ENCODE measurements around the gene ALPL.
"Not testable (repeated sequence)": the region's sequence is repeated elsewhere in the genome, so short reads cannot be mapped to it uniquely, and the experiment has no call there.

Gene ALPL

DNA sequence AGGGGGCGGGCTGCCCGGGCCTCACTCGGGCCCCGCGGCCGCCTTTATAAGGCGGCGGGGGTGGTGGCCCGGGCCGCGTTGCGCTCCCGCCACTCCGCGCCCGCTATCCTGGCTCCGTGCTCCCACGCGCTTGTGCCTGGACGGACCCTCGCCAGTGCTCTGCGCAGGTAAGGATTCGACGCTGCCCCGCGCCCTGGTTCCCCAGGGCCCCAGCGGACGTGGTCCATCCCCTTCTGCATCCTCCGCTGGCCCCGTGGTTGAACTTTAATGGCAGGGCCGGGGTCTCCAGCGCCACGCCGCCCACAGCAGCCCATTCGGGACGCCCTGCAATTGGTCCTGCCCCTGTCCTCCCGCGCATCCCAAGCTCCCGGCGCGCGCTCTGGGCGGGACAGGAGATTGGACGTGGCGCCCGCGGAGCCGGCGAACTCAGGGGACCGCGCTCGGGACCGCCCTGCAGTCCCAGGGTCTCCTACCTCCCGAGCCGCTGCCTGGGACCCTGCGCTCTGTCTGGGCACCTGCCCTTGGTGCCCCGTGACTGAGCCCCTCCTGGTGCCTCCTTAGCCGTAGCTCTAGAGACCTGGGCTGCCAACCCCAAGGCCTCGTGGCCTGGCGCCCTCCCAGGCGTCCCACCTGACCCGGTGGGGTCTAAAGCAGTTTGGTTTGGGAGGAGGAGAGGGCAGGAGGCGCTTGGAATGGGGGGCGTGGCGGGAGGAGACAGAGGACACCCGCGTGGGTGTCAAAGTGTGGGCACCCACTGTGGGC, at the start of gene ALPL:
Gene ALPL, plus strand, starts transcription at position 73 of the 762 bp plus-strand sequence. CDS start 44,659 bp downstream, outside the sequence.
- DNase-seq (ENCODE audit: low spot score), result no peak

DNA sequence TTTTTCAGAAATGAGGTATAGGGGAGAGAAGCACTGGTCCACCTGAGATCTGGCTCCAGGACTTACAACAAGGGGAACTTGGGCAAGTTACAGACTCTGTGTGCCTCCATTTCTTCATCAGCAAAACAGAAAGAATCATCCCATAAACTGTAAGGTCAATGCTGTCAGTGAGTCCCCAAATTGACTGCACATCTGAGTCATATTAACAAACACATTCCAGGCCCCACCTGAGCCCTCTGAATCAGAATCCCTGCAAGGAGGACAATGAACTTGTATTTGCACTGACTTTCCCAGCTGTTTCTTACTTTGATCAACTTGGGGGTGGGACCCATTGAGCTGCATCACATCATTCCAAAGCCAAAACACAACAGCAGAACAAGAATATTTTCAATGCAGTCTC, 44.1 kb upstream of the ALPL start:
- DNase-seq (ENCODE audit: low spot score), result not testable (repeated sequence)

DNA sequence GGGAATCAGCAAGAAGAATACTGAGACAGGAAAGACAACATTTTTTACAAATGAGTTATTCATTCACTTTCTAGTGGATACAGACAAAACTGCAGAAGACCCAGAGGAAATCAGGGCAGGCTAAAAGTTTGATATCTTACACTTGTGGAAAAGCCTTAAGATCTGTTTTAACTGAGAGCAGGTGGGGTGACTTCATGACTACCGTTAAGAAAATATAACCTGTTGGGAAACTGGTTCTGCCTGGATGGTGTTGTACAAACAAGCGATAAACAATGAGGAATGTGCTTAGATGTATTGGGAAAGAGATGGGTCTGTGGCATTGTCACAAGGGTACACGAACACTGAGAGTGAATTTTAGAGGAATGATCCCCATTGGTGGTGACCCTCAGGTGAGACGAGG, 41.3 kb upstream of the ALPL start:
- not testable (repeated sequence) for DNase-seq (ENCODE audit: low spot score)

DNA sequence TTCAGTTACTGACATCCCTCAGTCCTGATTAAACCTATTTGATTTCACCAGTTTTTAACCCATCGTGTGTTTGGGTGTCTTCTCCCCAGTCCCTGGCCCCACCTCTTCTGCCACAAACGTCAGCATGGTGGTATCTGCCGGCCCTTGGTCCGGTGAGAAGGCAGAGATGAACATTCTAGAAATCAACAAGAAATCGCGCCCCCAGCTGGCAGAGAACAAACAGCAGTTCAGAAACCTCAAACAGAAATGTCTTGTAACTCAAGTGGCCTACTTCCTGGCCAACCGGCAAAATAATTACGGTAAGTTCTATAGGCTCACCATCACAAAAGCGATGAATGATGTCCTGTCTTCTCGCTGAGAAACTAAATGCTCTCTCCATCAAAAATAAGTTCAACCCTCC, 40.6 kb upstream of the ALPL start:
- DNase-seq (ENCODE audit: low spot score), result no peak

DNA sequence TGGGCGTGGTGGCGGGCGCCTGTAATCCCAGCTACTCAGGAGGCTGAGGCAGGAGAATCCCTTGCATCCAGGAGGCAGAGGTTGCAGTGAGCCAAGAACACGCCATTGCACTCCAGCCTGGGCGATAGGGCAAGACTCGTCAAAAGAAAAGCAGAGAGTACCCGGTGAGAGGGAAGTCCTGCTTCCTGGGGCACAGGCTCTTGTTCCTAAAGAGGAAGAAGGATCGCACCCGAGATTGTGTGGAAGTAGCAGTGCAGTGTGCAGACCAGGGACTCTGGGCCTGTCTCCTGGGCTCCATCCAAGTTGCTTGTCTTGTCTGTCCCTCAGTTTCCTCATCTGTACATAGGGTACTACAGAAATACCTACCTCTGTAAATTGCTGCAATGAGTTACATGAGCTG, 39.6 kb upstream of the ALPL start:
- no peak for DNase-seq (ENCODE audit: low spot score)

DNA sequence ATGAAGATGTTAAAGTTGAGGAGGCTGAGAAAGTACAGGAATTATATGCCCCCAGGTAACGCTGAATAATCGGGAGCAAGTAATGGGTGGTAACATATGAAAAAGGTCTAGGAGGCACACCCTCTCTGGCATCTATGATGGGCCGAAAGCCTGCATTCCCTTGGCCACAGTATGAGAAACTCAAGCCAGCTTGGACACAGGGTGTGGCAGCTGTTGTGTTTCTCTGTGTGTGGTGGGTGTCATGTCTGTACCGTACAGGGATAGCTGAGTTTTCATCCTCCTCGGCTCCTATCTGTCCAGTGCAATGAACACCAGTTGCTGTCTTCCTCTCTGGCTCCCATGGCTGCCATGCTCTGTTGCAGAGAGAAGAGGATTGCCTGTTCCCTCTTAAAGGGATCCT, 36.4 kb upstream of the ALPL start:
- no peak for DNase-seq (ENCODE audit: low spot score)

DNA sequence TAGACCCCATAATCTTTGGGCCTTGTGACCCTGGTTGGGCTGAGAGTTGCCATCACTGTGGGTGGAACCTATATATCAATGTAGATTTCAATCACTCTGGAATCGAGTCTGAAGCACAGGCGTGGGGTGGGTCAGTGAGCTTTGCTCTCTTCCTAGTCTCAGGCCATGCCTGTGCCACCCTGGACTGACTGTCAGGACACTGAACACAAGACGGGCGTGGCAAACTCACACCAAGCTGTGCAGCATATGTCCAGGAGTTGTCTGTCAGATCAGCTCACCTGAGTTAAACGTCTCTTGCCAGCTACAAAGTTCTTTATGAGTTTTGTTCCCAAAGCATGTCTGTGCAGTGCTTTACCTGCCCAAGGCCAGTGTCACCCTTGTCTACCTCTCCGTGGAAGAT, 30.9 kb upstream of the ALPL start:
- DNase-seq (ENCODE audit: low spot score), result no peak

DNA sequence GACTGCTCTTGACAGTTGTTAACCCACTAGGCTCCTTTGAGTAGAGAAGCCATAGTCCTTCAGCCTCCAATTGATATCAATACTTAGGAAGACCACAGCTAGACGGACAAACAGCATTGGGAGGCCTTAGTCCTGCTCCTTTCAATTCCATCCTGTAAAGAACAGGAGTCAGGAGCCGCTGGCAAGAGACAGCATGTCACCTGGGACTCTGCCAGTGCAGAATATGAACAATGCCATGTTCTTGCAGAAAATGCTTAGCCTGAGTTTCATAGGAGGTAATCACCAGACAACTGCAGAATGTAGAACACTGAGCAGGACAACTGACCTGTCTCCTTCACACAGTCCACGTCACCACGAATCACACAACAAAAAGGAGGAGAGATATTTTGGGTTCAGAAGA, 25.3 kb upstream of the ALPL start:
- not testable (repeated sequence) for DNase-seq (ENCODE audit: low spot score)

DNA sequence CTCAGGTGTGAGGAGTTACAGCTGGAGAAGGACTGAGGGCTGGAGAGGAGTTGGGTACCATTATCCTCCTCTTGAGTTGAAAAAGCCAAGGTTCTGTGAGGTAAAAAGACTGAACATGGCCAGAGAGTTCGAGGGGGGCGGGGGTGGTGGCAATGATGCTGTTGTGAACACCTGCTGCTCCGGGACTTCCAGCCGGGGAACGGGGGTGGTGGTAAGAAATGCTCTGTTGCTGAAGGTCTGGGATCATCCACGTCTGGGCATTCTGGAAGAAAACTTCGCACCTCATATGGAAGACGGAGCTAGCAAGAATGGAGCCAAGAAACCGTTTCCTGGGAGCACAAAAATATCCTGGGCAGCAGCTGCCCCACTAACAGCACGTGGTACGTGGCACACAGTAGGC, 20.1 kb upstream of the ALPL start:
- DNase-seq (ENCODE audit: low spot score), result no peak

DNA sequence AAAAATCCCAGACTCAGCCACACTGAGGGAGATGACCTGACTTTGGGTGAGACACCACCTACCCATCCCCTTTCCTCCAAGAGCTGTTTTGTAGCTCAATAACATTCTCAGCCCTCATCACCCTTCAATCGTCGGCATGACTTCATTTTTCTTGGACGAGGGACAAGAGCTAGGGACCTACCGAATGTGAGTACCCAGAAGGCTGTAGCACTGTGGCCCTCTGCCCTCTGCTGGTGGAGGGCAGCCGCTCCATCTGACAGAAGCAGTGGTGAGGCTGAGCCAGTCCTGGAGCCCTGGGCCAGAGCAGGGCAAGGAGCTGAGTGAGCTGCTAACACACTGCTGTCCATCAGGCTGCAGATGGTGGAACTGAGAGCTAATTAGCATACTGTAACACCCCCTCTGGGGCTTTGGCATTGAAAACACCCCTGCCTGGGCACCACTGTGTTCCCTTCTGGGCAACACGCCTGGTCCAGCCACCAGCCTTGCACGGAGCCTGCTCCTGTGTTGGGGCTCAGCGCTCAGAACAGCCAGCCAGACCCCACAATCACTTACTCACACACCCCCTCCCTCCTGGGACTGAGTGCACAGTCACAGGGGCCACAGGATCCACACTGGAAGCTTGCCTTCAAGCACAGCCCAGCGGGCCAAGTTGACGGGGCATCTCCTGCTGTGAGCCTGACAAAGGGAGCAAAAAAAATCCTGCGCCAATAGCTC, 18.3 kb upstream of the ALPL start:
- DNase-seq (ENCODE audit: low spot score), result peak; percentile 43

DNA sequence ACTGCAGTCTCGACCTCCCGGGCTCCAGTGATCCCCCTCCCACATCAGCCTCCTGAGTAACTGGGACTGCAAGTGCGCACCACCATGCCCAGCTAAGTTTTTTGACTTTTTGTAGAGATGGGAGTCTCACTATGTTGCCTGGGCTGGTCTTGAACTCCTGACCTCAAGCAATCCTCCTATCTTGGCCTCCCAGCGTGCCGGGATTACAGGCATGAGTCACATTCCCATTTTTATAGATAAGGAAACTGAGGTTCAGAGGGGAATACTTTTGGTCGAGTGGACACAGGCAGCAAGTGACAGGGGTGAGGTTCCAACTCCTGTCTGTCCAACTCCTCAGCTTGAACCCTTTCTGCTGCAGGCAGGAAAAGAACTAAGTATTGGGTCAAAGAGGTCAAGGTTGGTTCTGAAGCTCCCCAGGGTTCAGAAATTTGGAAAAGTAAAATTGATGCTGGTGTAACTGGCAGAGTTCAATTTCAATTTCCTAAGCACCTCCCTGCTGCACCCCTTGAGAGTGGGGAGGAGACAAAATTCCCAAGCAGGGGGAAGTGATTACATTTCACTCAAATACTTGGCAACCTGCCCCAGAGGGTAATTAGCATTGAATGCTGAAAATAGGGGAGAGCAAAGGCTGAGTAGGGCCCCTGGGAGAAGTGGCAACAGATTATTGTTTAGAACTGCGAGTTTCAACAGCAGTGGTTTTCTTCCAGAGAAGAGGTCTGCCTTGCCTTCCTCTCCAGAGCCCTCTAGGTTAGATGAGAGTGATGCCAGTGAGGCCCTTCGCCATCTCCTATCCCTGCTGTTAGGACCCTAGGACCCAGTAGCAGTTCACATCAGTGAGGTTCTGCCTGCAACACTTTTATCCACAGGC, 17.5 kb upstream of the ALPL start:
- peak; percentile 70 for DNase-seq (ENCODE audit: low spot score)

DNA sequence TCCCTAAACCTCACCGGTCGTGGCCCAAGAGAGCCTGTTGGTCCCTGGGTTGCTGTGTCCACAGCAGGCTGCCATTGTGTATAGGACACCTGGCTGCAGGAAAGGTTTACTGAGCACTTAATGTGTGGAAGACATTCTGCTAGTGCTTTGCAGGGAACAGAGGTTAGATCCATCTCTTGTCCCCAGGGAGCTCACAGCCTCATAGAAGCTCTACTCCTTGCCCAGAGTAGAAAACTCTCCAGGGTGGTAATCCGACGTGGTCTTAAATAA, 16.9 kb upstream of the ALPL start:
- peak; percentile 47 for DNase-seq (ENCODE audit: low spot score)

DNA sequence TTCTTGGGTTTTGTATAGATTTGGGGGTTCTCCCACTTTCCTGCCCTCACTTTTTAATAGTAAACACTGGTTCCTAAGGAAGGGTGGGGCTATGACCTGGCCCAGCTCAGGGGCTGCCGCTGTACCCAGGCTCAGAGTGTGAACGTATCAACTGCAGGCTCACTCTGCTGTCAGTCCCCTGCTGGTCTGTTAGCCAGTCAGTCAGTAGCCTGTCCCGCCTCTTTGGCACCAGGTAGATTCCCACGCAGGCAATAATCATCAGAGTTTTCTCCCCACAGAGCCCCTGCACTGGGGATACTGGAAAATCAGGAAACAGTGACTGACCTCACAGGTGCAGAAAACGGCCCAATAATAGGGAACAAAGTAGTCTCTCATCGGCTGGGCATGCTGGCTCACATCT, 15.0 kb upstream of the ALPL start:
- no peak for DNase-seq (ENCODE audit: low spot score)

DNA sequence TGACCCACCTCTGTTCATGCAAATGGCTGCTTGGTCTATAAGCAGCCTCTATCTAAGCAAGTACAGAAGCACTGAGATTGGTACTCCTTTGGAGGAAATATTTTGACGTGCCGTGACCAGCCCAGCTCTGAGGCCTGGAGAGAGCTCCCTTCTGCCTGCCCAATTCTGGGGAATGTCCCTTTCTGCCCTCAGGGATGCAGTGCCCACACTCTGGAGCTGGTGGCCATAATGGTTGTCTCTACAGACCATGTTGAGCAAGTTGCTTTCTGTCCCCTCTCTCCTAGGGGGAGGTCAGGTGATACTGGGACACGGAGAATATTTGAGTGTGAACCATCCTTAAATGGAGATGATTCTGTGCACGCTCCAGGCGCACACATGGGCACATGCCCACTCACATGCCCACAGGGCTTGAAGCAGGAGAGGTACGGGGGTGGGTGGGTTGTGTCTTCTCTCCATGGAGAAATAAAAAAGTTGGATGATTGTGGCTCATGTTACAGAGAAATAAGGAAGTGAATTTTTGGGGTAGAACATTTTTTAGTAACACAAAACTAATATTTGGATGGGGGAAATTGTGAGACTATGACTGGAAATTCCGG, 13.9 kb upstream of the ALPL start:
- no peak for DNase-seq (ENCODE audit: low spot score)

DNA sequence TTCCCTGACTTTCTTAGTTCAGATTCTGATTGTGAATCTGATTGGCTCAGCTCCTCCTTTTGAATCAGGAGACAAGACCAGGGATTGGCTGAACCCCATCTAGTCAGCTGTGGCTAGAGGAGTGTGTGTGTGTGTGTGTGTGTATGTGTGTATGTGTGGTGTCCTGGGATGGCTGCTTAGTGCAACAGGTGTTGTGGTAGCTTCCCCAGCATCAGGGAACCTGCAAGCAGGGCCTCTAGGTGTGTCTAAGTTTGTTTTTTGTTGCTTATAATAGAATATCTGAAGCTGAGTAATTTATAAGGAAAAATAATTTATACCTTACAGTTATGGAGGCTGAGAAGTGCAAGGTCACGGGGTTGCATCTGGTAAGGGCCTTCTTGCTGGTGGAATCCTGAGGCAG, 13.2 kb upstream of the ALPL start:
- no peak for DNase-seq (ENCODE audit: low spot score)

DNA sequence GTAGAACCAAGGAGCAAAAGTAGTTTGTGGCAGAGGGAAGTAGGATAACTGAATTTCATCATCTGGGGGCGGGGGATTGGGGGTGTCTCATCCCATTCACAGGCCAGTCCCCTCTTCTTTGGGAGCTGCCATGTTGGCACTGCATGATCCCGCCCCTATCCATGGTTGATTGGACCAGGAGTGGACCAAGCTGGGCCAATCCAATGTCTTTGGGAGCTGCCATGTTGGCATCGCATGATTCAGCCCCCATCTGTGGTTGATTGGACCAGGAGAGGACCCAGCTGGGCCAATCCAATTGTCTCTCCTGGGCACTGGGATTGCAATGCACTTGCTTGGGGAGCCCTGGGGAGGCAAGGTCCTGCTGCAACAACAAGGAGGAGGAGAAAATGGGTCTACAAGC, 12.3 kb upstream of the ALPL start:
- no peak for DNase-seq (ENCODE audit: low spot score)

DNA sequence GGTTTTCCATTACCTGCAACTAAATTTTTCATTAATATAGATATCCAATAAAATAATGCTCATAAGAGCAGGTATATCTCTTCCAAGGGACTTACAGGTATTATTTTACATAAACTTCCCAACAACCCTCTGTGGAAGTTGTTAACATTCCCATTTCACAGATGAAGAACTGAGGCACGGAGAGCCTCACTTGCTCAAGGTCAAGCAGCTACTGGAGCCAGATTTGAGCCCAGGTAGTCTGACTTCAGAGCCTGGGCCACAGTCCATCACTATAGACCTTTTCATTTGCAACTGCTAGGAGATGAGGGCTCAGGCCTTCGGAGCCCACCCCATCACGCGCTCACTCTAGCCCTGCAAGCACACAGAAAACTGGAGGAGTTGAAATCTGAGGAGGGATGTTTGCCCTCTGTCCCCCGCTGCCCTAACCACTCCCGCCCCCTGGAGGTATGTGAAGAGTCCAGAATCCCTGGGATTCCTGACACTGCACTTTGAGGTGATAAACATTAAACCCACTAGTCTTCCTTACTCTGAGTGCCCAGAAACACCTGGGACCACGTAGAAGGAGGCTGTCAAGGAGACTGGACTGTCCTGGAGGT, 11.7 kb upstream of the ALPL start:
- DNase-seq (ENCODE audit: low spot score), result no peak

DNA sequence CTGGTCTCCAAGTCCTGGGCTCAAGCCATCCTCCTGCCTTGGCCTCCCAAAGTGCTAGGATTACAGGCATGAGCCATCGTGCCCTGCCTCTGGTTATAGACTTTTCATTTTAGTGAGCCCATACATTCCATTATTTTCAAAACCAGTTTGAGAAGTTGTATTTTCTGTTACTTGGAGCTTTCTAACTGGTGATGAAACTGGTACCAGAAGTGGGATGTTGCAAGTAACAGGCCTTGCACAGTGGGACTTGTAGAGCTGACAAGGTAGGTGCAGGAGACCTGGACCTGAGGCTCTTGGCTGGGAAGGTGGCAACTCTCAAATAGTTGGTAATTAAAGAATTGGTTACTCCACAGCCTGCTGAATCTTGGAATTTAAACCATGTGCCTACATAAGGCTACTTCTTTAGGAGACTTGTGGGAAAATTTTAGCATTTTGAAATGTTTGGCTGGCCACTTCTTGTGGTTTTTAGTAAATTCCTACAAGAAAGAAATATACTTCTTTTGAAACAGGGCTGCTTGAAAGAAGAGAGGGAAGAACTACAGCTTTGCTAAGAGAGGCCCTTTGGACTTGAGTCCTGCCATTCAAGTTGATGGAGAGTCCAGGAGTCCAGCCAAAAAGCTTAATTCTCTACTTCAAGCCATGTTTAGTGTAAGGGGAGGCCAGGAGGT, 9.8 kb upstream of the ALPL start:
- DNase-seq (ENCODE audit: low spot score), result no peak

DNA sequence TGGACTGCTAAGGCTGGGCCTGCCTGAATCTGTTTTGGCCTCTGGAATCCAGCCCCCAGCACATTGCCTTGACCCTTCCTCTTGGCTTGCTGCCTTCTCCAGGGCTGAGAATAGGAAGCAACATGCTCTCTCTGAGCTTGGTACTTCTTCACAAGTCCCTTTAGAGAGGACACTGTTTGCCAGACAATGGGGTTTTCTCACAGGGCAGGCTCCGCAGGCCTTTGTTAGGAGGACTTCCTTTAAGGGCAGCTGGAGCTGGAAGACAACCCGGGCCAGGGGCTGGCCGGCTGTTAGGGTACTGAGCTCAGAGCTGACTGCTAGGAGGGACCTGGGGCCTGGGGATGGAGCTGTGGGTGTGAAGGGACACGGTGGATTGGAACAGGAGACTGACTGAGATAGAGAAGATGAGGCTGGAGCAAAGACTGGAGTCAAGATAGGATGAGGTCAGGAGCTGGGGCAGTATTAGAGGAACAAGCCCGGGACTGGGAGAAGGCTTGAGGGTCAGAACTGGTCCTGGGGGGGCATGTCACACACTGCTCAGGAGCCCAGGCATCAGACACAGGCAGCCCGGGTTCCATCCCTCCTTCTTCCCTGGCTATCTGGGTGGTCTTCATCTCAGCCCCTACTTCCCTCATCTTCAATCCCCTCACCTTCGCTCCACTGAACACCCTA, 5.4 kb upstream of the ALPL start:
- DNase-seq (ENCODE audit: low spot score), result no peak

DNA sequence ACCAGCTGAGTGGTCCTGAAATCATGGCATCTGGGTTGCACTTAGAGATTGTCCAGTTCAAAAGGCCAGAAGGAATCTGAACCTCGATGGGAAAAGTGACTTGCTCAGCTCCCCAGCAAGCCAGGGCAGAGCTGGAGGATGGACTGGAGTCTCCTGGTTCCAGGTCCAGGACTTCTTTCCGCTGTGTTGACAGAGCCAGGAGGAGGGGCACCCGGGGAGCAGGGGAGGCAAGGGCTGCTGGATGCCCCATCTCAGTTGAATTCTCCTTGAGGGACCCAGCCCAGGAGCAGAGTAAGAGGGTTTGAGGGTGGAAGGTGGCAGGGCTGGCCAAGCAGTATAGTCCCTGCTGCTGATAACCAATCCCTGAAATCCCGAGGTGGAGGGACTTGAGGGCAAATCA, 2.4 kb upstream of the ALPL start:
- DNase-seq (ENCODE audit: low spot score), result no peak
